ENCODE data around the gene CACNA2D3.

The CACNA2D3 gene

GRCh38 chr3:54713031-54713430, 590.7 kb downstream of the CACNA2D3 start:
- H4K20me1 ChIP-seq (ENCODE audit: insufficient read depth, low read length) = no peaks in the 10 kb centered on the region
- no peaks in the 10 kb centered on the region for H3K4me1 ChIP-seq (ENCODE audit: low read length)
- H3K36me3 ChIP-seq (replicated peaks; ENCODE audit: insufficient read depth, low read length) = no peaks in the 10 kb centered on the region
- no peaks in the 10 kb centered on the region for H3F3A ChIP-seq (ENCODE audit: insufficient read depth, low read length)
- no peak for TF ChIP-seq EZH2phosphoT487 (IDR thresholded peaks at IDR 0.05; ENCODE audit: low read length)
- no peak for TF ChIP-seq EZH2 (optimal IDR thresholded peaks at IDR 0.05; ENCODE audit: low read depth, low read length)
- no peak for TF ChIP-seq CTCF (IDR thresholded peaks at IDR 0.05; ENCODE audit: low read length)
- no peak overlapping the region for H3K4me3 ChIP-seq (ENCODE audit: low read length)
- H3K27ac ChIP-seq (ENCODE audit: low read length) = no peak overlapping the region
- no peaks in the 10 kb centered on the region for H3K27me3 ChIP-seq (replicated peaks; ENCODE audit: insufficient read depth, low read length)
- H2AFZ ChIP-seq (ENCODE audit: low read length) = no peak overlapping the region
- H3K4me2 ChIP-seq (ENCODE audit: low read depth, low read length) = no peak overlapping the region
- H3K9me2 ChIP-seq (replicated peaks; ENCODE audit: insufficient read depth, low read length) = no peaks in the 10 kb centered on the region
- no peaks in the 10 kb centered on the region for H3K79me2 ChIP-seq (ENCODE audit: low read length)
- no peaks in the 10 kb centered on the region for H3K9me3 ChIP-seq (replicated peaks; ENCODE audit: insufficient read depth, low read length)
- no peak overlapping the region for H3K9ac ChIP-seq (ENCODE audit: low read length)
- no peak for DNase-seq

- Histone ChIP-seq H3K9me3 (replicated peaks; ENCODE audit: insufficient read depth, low read length) (no peaks in the 10 kb centered on the region), H3K9me2 (replicated peaks; ENCODE audit: insufficient read depth, low read length) (no peaks in the 10 kb centered on the region), H3F3A (ENCODE audit: insufficient read depth, low read length) (no peaks in the 10 kb centered on the region), H3K9ac (ENCODE audit: low read length) (no peak overlapping the region), H4K20me1 (ENCODE audit: insufficient read depth, low read length) (no peaks in the 10 kb centered on the region), H3K27me3 (replicated peaks; ENCODE audit: insufficient read depth, low read length) (no peaks in the 10 kb centered on the region), H3K4me3 (ENCODE audit: low read length) (no peak overlapping the region), H3K36me3 (replicated peaks; ENCODE audit: insufficient read depth, low read length) (no peaks in the 10 kb centered on the region), H3K4me2 (ENCODE audit: low read depth, low read length) (no peak overlapping the region), H3K4me1 (ENCODE audit: low read length) (no peaks in the 10 kb centered on the region), H2AFZ (ENCODE audit: low read length) (no peak overlapping the region), H3K79me2 (ENCODE audit: low read length) (no peaks in the 10 kb centered on the region), H3K27ac (ENCODE audit: low read length) (no peak overlapping the region)
- no peak for TF ChIP-seq EZH2 (optimal IDR thresholded peaks at IDR 0.05; ENCODE audit: low read depth, low read length)
- no peak for TF ChIP-seq EZH2phosphoT487 (IDR thresholded peaks at IDR 0.05; ENCODE audit: low read length)
- no peak for TF ChIP-seq CTCF (IDR thresholded peaks at IDR 0.05; ENCODE audit: low read length)
- no peak for DNase-seq
These were observed 591.1 kb downstream of the CACNA2D3 start for GRCh38 chr3:54713455-54713854.

GRCh38 chr3:54714035-54714434, 591.7 kb downstream of the CACNA2D3 start:
- H3K9me3 ChIP-seq (replicated peaks; ENCODE audit: insufficient read depth, low read length) = no peaks in the 10 kb centered on the region
- no peak overlapping the region for H2AFZ ChIP-seq (ENCODE audit: low read length)

More at GRCh38 chr3:54714035-54714434, 591.7 kb downstream of the CACNA2D3 start:
- Histone ChIP-seq H3K4me1 (ENCODE audit: low read length) (no peaks in the 10 kb centered on the region), H3K79me2 (ENCODE audit: low read length) (no peaks in the 10 kb centered on the region), H3F3A (ENCODE audit: insufficient read depth, low read length) (no peaks in the 10 kb centered on the region), H4K20me1 (ENCODE audit: insufficient read depth, low read length) (no peaks in the 10 kb centered on the region), H3K9ac (ENCODE audit: low read length) (no peak overlapping the region), H3K36me3 (replicated peaks; ENCODE audit: insufficient read depth, low read length) (no peaks in the 10 kb centered on the region), H3K27ac (ENCODE audit: low read length) (no peak overlapping the region), H3K9me2 (replicated peaks; ENCODE audit: insufficient read depth, low read length) (no peaks in the 10 kb centered on the region), H3K27me3 (replicated peaks; ENCODE audit: insufficient read depth, low read length) (no peaks in the 10 kb centered on the region), H3K4me2 (ENCODE audit: low read depth, low read length) (no peak overlapping the region), H3K4me3 (ENCODE audit: low read length) (no peak overlapping the region)
- TF ChIP-seq EZH2phosphoT487 (IDR thresholded peaks at IDR 0.05; ENCODE audit: low read length) (no peak), EZH2 (optimal IDR thresholded peaks at IDR 0.05; ENCODE audit: low read depth, low read length) (no peak), CTCF (IDR thresholded peaks at IDR 0.05; ENCODE audit: low read length) (no peak)
- no peak for DNase-seq
